H54 (cell line): ENCODE data around the gene EFCAB8.
"Not testable (repeated sequence)": the region's sequence is repeated elsewhere in the genome, so short reads cannot be mapped to it uniquely, and the experiment has no call there.

Experiments used
- DNase-seq: peaks from one replicate; pipeline ENCODE4 v3.0.0; 2011; ENCODE audit warnings: low spot score, mixed read lengths; ENCODE audit not compliant: insufficient read length
- FAIRE-seq: peaks from 3 replicates; lab custom pipeline; 2011; peaks lifted over from hg19 to GRCh38; lab: Jason Lieb, UNC
- POLR2A ChIP-seq: IDR thresholded peaks from 2 replicates; pipeline ENCODE4 v1.6.1; 2011; ENCODE audit warnings: low read depth, mild to moderate bottlenecking, low read length

The EFCAB8 gene

DNA sequence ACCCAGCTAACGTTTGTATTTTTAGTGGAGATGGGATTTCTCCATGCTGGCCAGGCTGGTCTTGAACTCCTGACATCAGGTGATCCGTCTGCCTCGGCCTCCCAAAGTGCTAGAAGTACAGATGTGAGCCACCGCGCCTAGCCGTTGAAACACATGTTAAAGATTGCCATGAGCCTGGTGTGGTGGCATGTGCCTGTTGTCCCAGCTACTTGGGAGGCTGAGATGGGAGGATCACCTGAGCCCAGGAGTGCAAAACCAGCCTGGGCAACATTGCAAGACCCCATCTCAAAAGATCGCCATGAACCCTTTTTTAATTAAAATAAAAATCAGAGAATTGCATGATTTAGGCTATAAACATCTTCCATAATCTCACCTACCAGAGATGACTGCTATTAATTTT, 2.7 kb downstream of the EFCAB8 start:
- no peak for FAIRE-seq
- no peak for DNase-seq
- no peak for TF ChIP-seq POLR2A

DNA sequence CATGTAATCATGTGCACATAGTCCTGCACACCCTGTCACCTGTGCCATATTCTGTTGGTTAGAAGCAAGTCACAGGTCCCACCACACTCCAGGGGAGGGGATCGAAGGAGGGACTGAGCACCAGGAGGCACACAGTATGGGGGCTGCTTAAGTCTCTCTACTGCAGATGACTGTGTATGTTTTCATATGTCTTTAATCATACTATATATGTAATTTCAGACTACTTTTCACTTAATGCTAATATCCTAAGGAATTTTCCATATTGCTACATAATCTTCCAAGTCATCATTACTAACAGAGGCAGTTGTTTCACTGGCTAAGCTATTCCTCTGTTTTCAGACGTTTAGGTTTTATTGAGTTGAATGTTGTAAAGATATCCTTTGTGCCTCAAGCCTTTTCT, 10.8 kb downstream of the EFCAB8 start:
- FAIRE-seq, result no peak

DNA sequence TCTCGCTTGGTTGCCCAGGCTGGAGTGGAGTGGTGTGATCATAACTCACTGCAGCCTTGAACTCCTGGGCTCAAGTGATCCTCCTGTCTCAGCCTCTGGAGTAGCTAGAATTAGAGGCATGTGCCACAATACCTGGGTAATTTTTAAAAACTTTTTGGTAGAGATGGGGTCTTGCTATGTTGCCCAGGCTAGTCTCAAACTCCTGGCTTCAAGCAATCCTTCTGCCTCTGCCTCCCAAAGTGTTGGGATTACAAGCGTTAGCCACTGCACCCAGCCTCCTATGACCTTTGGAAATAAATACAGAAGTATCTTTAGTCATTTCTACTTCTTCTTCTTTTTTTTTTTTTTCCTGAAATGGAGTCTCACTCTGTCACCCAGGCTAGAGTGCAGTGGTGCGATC, 11.8 kb downstream of the EFCAB8 start:
- DNase-seq, FAIRE-seq: not testable (repeated sequence)

More for the DNA sequence above, 10.8 kb downstream of the EFCAB8 start:
- TF ChIP-seq POLR2A, result no peak
- no peak for DNase-seq

DNA sequence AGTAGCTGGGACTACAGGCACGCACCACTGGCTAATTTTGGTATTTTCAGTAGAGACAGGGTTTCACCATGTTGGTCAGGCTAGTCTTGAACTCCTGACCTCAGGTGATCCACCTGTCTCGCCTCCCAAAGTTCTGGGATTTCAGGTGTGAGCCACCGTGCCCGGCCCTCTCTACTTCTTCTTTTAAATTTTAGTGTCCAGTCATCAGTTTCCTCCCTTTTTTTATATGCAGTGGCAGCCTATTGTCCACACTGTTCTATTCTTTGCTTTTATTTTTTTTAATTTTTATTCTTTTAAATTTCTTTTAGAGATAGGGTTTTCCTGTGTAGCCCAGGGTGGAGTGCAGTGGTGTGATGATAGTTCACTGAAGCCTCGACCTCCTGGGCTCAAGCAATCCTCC, 12.3 kb downstream of the EFCAB8 start:
- DNase-seq, result no peak
- no peak for TF ChIP-seq POLR2A
- no peak for FAIRE-seq

DNA sequence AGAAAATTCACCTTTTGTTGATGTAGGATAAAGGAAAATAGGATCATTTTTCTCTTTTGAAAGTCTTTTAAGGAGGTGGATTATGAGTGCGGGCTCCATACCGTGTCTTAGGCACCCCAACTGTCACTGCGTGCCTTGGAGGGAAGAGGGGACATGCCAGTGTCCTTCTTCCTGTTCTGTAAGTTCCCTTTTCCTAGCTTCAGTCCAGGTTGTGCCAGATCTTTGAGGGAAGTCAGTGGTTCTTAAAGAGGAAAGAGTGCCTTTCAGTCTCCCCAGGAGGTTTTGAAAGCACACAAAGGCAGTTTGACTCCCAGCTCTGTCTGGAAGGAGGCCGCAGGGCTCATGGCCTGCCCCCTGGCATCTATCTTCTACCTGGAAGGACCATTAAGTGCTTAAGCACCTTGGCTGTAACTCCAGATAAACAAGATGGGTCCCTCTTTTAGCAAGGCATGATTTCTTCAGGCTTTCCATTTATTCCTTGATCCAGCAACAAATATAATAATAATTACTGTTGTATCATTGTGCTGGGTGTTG, 13.0 kb downstream of the EFCAB8 start:
- DNase-seq (no peak), FAIRE-seq (no peak)
- TF ChIP-seq POLR2A, result no peak

- no peak for TF ChIP-seq POLR2A
- DNase-seq (no peak), FAIRE-seq (no peak)
These were observed 13.5 kb downstream of the EFCAB8 start for GRCh38 chr20:32872266-32872665.

DNA sequence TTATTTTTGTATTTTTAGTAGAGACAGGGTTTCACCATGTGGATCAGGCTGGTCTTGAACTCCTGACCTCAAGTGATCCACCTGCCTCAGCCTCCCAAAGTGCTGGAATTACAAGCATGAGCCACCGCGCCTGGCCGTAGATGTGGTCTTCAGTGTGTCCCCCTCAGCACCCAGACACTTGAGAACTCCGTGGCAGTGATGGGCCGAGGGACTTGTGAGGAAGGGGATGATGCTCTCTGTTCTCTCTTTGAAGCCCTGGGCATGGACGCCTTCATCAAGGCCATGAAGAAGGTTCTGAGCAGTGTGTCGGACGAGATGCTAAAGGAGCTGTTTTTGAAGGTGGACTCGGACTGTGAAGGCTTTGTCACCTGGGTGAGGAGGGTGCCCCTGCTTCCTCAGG, 16.9 kb downstream of the EFCAB8 start:
- no peak for TF ChIP-seq POLR2A
- FAIRE-seq (no peak), DNase-seq (no peak)

GRCh38 chr20:32877507-32877906, 18.8 kb downstream of the EFCAB8 start:
- FAIRE-seq (no peak), DNase-seq (no peak)
- no peak for TF ChIP-seq POLR2A

DNA sequence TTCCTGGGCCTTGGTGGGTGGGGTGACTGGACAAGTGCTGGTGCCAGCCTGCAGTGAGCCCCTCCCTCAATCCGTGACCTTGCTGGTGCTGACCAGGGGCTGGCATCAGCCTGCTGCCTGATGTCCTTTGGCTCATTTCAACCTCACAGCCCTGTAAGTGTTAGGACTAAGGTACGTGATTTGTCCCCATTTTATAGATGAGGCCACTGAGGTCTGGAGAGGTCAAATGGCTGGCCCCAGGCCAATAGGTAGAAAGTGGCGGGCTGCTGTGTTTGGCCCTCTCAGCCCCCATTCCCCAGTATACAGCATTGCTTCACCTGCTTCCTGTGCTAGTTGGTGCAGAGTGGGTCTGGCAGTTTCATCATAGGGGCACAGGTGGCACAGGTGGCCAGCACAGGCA, 20.1 kb downstream of the EFCAB8 start:
- FAIRE-seq (no peak), DNase-seq (no peak)
- TF ChIP-seq POLR2A, result no peak

GRCh38 chr20:32879538-32879937, 20.8 kb downstream of the EFCAB8 start:
- DNase-seq (no peak), FAIRE-seq (no peak)
- no peak for TF ChIP-seq POLR2A

GRCh38 chr20:32880635-32881034, 21.9 kb downstream of the EFCAB8 start:
- DNase-seq (no peak), FAIRE-seq (no peak)
- no peak for TF ChIP-seq POLR2A

- TF ChIP-seq POLR2A, result no peak
- DNase-seq, result no peak
- no peak for FAIRE-seq
These were observed 24.4 kb downstream of the EFCAB8 start for GRCh38 chr20:32883081-32883480.

DNA sequence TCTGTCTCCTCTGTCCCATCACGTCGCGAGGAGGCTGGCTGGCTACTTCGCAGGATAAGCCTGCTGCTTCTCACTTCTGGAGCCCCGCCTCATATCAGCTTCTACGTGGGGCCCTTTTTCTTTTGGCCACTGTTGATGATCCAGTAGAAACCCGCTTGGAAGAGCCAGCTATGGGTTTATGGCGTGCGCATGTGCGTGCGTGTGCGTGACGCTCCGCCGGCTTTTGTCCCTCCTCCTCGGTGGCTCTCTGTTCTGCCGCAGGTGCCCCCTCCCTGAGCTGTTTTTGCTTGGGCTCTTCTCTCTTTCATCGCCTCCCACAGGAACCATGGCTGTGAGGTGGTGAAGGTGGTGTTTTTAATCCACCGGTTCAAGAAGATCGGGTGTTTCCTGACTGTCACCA, 26.5 kb downstream of the EFCAB8 start:
- TF ChIP-seq POLR2A, result no peak

DNA sequence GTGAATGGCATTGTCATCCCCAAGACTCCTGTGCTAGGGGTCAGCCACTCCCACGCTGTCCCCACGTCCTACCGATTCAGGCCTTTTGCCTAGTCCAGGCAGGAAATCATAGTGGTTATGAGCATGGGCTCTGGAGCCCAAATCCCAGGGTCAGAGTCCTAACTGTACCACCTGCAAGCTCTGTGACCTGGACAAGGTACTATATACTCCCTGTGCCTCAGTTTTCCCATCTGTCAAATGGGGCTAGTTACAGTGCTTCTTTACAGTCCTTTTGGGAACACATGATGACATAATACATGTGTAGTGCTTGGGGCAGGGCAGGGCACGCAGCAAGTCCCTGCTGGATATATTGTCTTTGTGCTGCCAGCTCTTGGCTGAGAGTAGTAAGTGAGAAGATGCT, 27.2 kb downstream of the EFCAB8 start:
- FAIRE-seq (no peak), DNase-seq (no peak)
- TF ChIP-seq POLR2A, result no peak

More for the DNA sequence above, 26.5 kb downstream of the EFCAB8 start:
- no peak for FAIRE-seq
- no peak for DNase-seq

DNA sequence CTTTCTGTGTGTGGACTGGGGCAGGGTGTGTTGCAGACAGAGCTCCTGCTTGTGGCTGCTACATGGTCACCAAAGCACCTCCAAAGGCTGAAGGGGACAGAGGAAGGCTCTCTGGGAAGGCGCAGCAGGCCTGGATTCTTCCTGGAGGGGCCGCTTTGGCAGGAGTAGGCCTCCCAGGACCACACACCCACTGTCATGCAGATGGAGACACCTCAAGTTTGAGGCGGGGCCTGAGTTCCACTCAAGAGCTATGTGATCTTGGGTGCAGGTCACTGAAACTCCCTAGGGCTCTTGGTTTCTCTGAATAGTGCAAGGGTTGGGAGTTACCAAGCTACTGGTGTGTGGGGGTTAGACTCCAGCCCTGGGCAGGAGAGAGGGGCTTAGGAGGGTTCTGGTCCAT, 27.9 kb downstream of the EFCAB8 start:
- TF ChIP-seq POLR2A, result no peak
- no peak for FAIRE-seq
- DNase-seq, result no peak

DNA sequence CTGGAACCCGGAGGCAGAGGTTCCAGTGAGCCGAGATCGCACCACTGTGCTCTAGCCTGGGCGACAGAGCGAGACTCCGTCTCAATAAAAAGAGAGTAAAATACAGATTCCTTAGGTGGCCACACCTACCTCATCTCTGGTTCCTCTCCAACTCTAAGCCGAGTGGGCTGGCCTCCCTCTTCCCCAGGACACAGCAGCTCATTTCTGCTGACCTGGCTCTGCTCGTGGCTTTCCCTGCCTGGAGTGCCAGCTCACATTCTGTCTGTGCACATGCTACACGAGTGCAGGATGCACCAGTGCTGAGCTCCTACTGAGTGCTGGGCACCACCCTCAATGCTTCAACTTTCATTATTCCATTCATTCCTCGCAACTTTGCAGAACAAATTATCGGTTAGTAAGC, 28.8 kb downstream of the EFCAB8 start:
- TF ChIP-seq POLR2A, result no peak
- no peak for FAIRE-seq
- DNase-seq, result no peak
